HL-60 (cell line): ENCODE data around the gene DYNC1LI2.

ENCODE experiments used
- DNase-seq, 2 experiments: peaks; one replicate each; pipeline ENCODE4 v3.0.0-alpha.2; 2010 to 2020; ENCODE audit warnings: low read depth in 1 of 2, low spot score in 1 of 2
- H3K27ac ChIP-seq: fragments of 250-450 bp; sonication (Bioruptor Pico); replicated peaks from 2 replicates; pipeline ENCODE4 v1.5.1; 2020; ENCODE audit warnings: mild to moderate bottlenecking, moderate library complexity
- H3K27me3 ChIP-seq: fragments of 250-450 bp; sonication (Bioruptor Pico); 2 replicates; pipeline ENCODE4 v1.5.1; 2021; ENCODE audit warnings: mild to moderate bottlenecking, moderate library complexity; ENCODE audit not compliant: insufficient read depth, poor library complexity, severe bottlenecking
- H3K4me3 ChIP-seq: replicated peaks from 2 replicates; pipeline ENCODE4 v1.5.1; 2011; ENCODE audit warnings: mild to moderate bottlenecking, control low read depth, low read length; ENCODE audit not compliant: insufficient read depth
- GABPA ChIP-seq: IDR thresholded peaks from 2 replicates; pipeline ENCODE4 v1.6.1; 2012; ENCODE audit warnings: low read depth
- POLR2AphosphoS5 ChIP-seq: IDR thresholded peaks from 2 replicates; pipeline ENCODE4 v1.6.1; 2012; ENCODE audit warnings: low read depth
- SPI1 ChIP-seq: IDR thresholded peaks from 2 replicates; pipeline ENCODE4 v1.6.1; 2012; ENCODE audit warnings: low read depth, mild to moderate bottlenecking, borderline replicate concordance
- TF ChIP-seq, protein P1 (sequence below): IDR thresholded peaks from one replicate; pipeline ENCODE4 v1.5.1; 2011; ENCODE audit warnings: low read length, control low read depth, inconsistent platforms; ENCODE audit not compliant: insufficient read depth
- TF ChIP-seq, protein P2 (sequence below): IDR thresholded peaks from 2 replicates; pipeline ENCODE4 v1.6.1; 2012; ENCODE audit warnings: low read depth; ENCODE audit not compliant: insufficient replicate concordance

DYNC1LI2 gene

DNA sequence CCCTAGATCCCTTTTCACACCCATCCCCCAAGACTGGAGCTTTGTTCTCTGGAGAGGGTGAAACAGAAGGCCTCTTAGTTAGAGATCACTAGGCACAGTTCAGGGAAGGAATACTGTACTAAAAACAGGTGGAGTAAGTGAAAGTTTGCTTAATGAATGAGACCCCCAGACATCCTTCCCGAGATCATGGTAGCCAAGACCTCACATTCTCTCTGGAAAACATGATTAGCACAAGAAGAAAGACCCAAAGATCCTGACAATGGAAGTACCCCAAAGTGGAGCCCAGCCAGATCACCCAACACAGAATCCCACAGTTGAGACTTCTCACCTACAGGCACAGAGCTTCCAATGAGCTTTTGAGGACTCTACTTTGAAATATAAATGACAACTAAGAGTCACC is 51.5 kb downstream of the DYNC1LI2 start:
- TF ChIP-seq, protein P1, sequence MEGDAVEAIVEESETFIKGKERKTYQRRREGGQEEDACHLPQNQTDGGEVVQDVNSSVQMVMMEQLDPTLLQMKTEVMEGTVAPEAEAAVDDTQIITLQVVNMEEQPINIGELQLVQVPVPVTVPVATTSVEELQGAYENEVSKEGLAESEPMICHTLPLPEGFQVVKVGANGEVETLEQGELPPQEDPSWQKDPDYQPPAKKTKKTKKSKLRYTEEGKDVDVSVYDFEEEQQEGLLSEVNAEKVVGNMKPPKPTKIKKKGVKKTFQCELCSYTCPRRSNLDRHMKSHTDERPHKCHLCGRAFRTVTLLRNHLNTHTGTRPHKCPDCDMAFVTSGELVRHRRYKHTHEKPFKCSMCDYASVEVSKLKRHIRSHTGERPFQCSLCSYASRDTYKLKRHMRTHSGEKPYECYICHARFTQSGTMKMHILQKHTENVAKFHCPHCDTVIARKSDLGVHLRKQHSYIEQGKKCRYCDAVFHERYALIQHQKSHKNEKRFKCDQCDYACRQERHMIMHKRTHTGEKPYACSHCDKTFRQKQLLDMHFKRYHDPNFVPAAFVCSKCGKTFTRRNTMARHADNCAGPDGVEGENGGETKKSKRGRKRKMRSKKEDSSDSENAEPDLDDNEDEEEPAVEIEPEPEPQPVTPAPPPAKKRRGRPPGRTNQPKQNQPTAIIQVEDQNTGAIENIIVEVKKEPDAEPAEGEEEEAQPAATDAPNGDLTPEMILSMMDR: no peak
- TF ChIP-seq POLR2AphosphoS5 (no peak), GABPA (no peak), SPI1 (no peak)
- TF ChIP-seq, protein P2, sequence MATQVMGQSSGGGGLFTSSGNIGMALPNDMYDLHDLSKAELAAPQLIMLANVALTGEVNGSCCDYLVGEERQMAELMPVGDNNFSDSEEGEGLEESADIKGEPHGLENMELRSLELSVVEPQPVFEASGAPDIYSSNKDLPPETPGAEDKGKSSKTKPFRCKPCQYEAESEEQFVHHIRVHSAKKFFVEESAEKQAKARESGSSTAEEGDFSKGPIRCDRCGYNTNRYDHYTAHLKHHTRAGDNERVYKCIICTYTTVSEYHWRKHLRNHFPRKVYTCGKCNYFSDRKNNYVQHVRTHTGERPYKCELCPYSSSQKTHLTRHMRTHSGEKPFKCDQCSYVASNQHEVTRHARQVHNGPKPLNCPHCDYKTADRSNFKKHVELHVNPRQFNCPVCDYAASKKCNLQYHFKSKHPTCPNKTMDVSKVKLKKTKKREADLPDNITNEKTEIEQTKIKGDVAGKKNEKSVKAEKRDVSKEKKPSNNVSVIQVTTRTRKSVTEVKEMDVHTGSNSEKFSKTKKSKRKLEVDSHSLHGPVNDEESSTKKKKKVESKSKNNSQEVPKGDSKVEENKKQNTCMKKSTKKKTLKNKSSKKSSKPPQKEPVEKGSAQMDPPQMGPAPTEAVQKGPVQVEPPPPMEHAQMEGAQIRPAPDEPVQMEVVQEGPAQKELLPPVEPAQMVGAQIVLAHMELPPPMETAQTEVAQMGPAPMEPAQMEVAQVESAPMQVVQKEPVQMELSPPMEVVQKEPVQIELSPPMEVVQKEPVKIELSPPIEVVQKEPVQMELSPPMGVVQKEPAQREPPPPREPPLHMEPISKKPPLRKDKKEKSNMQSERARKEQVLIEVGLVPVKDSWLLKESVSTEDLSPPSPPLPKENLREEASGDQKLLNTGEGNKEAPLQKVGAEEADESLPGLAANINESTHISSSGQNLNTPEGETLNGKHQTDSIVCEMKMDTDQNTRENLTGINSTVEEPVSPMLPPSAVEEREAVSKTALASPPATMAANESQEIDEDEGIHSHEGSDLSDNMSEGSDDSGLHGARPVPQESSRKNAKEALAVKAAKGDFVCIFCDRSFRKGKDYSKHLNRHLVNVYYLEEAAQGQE: no peak
- H3K27ac ChIP-seq: no peak overlapping the region
- DNase-seq: no peak
- no peaks in the 10 kb centered on the region for H3K27me3 ChIP-seq
- H3K4me3 ChIP-seq: no peak overlapping the region

DNA sequence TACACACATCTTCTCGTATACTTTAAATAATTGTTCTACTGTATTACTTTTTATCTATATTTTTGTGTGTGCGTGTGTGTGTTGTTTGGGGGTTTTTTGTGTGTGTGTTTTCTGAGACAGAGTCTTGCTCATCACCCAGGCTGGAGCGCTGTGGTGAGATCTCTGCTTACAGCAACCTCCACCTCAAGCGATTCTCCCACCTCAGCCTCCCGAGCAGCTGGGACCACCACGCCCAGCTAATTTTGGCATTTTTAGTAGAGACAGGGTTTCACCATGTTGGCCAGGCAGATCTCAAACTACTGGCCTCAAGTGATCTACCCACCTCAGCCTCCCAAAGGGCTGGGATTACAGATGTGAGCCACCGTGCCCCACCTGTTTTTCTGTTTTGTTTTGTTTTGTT is 53.4 kb downstream of the DYNC1LI2 start:
- no peak overlapping the region for H3K27ac ChIP-seq
- no peaks in the 10 kb centered on the region for H3K27me3 ChIP-seq
- TF ChIP-seq SPI1 (no peak), GABPA (no peak)
- TF ChIP-seq, protein P1: no peak
- TF ChIP-seq, protein P2: no peak
- H3K4me3 ChIP-seq: no peak overlapping the region
- no peak for DNase-seq

DNA sequence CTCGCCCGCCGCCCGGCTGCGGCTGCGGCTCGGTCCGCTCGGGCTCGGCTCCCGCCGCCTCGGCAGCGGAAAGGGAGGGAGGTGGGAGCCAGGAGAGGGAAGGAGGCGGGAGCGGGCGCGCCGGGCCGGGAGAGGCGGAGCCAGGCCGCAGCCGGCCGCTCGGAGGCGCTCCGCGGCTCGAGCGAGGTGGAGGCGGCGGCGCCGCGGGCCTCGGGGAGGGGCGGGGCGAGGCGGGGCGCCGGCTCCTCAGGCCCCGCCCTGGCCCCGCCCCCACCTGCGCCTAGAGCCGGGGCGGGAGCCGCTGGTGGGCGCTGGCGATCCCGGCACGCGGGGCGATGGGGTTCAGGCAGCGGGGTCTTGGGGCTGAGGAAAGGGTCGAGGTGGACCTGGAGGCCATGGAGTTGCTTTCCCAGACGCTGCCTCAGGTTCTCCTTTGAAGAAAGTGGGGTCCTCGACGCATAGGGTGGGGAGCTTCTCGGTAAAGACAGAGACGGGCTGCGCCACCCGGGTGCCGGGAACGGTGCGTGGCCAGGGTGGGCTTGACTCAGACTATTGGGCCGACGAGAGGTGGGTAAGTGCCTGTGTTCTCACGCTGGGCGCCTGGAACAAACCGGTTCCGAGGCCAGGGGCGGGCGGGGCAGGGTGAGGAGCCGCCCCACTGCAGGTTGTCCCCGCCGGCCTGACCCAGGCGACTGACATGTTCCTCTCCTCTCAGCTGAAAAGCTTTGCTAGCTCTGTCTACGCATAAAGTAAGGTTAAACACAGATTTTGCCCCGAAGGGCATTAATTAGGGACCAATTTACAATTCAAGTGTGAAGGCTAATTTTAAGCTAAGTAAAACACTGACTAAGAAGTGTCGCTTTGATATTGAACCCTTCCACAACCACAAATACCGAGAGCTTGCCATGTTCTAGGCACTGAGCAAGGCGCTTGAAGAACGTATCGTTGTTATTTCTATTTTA is 54.5 kb downstream of the DYNC1LI2 start, which contains the start of gene CMTM4:
TSS of gene CMTM4 (minus strand) at position 75 of the 962 bp plus-strand sequence. CDS start 218 bp downstream, outside the sequence.
- Histone ChIP-seq H3K27ac (peak within 1 kb of the TSS; percentile 47), H3K4me3 (peak within 1 kb of the TSS; percentile 83), H3K27me3 (no peaks in the 10 kb centered on the region)
- peak; percentile 59 to 62 for DNase-seq
- TF ChIP-seq SPI1 (no peak), POLR2AphosphoS5 (no peak), GABPA (no peak)
- TF ChIP-seq, protein P2: no peak
- TF ChIP-seq, protein P1: no peak
